Adipocyte (in vitro differentiated cells): ENCODE data around the gene BPIFA1.

ENCODE experiments used
- DNase-seq: peaks from one replicate; pipeline ENCODE4 v3.0.0-alpha.2; 2015; ENCODE audit warnings: low read depth
- H3K27me3 ChIP-seq: replicated peaks from 2 replicates; pipeline ENCODE4 v1.7.0; 2013; ENCODE audit warnings: mild to moderate bottlenecking, low read length, moderate library complexity; ENCODE audit not compliant: control insufficient read depth, insufficient read depth
- H3K36me3 ChIP-seq: 2 replicates; pipeline ENCODE4 v1.7.0; 2013; ENCODE audit warnings: low read length, mild to moderate bottlenecking, moderate library complexity; ENCODE audit not compliant: control insufficient read depth, insufficient read depth, severe bottlenecking
- H3K4me1 ChIP-seq: 2 replicates; pipeline ENCODE4 v1.7.0; 2013; ENCODE audit warnings: mild to moderate bottlenecking, low read length, moderate library complexity; ENCODE audit not compliant: control insufficient read depth, insufficient read depth
- H3K4me3 ChIP-seq: 2 replicates; pipeline ENCODE4 v1.7.0; 2013; ENCODE audit warnings: mild to moderate bottlenecking, low read length, moderate library complexity
- H3K9ac ChIP-seq: 2 replicates; pipeline ENCODE4 v1.7.0; 2013; ENCODE audit warnings: mild to moderate bottlenecking, low read length, moderate library complexity
- H3K9me3 ChIP-seq: 2 replicates; pipeline ENCODE4 v1.7.0; 2013; ENCODE audit warnings: mild to moderate bottlenecking, low read length, moderate library complexity; ENCODE audit not compliant: control insufficient read depth

Gene BPIFA1

GRCh38 chr20:33217052-33217451, 18.7 kb upstream of the BPIFA1 start, which contains the start of gene BPIFA3:
Gene BPIFA3 (plus strand): TSS chr20:33217352. CDS start chr20:33217537, 185 bp downstream.
- no peak within 1 kb of the TSS for H3K9ac ChIP-seq
- H3K36me3 ChIP-seq = no peaks in the 10 kb centered on the region

GRCh38 chr20:33224399-33224798, 11.4 kb upstream of the BPIFA1 start:
- no peaks in the 10 kb centered on the region for H3K36me3 ChIP-seq
- peaks cover 61% of the 10 kb centered on the region for H3K27me3 ChIP-seq
- H3K9ac ChIP-seq = no peak overlapping the region
- DNase-seq = no peak
- no peak overlapping the region for H3K4me3 ChIP-seq
- no peaks in the 10 kb centered on the region for H3K4me1 ChIP-seq
- no peaks in the 10 kb centered on the region for H3K9me3 ChIP-seq

More at GRCh38 chr20:33217052-33217451, 18.7 kb upstream of the BPIFA1 start, which contains the start of gene BPIFA3:
- DNase-seq = no peak
- no peaks in the 10 kb centered on the region for H3K4me1 ChIP-seq
- peaks cover 60% of the 10 kb centered on the region for H3K27me3 ChIP-seq
- no peaks in the 10 kb centered on the region for H3K9me3 ChIP-seq
- H3K4me3 ChIP-seq = no peak within 1 kb of the TSS

- Histone ChIP-seq H3K9ac (no peak overlapping the region), H3K4me3 (no peak overlapping the region), H3K4me1 (no peaks in the 10 kb centered on the region), H3K36me3 (no peaks in the 10 kb centered on the region), H3K27me3 (peaks cover 73% of the 10 kb centered on the region), H3K9me3 (no peaks in the 10 kb centered on the region)
- DNase-seq = no peak
These were observed 6.0 kb upstream of the BPIFA1 start for GRCh38 chr20:33229843-33230242.

- peaks cover 75% of the 10 kb centered on the region for H3K27me3 ChIP-seq
- no peaks in the 10 kb centered on the region for H3K4me1 ChIP-seq
- H3K36me3 ChIP-seq = no peaks in the 10 kb centered on the region
- H3K9ac ChIP-seq = no peak overlapping the region
- H3K4me3 ChIP-seq = no peak overlapping the region
- no peak for DNase-seq
- no peaks in the 10 kb centered on the region for H3K9me3 ChIP-seq
These were observed 4.6 kb upstream of the BPIFA1 start for GRCh38 chr20:33231237-33231636.

- H3K9ac ChIP-seq = no peak overlapping the region
- H3K36me3 ChIP-seq = no peaks in the 10 kb centered on the region
- no peak overlapping the region for H3K4me3 ChIP-seq
- H3K9me3 ChIP-seq = no peaks in the 10 kb centered on the region
- no peak for DNase-seq
- no peaks in the 10 kb centered on the region for H3K4me1 ChIP-seq
- peaks cover 75% of the 10 kb centered on the region for H3K27me3 ChIP-seq
These were observed 3.2 kb upstream of the BPIFA1 start for GRCh38 chr20:33232486-33233072.

- H3K36me3 ChIP-seq = no peaks in the 10 kb centered on the region
- no peak for DNase-seq
- no peak overlapping the region for H3K4me3 ChIP-seq
- H3K9me3 ChIP-seq = no peaks in the 10 kb centered on the region
- H3K9ac ChIP-seq = no peak overlapping the region
- H3K4me1 ChIP-seq = no peaks in the 10 kb centered on the region
- peaks cover 76% of the 10 kb centered on the region for H3K27me3 ChIP-seq
These were observed 2.5 kb upstream of the BPIFA1 start for GRCh38 chr20:33233129-33233774.

GRCh38 chr20:33234050-33234449, 1.7 kb upstream of the BPIFA1 start:
- H3K9me3 ChIP-seq = no peaks in the 10 kb centered on the region
- no peaks in the 10 kb centered on the region for H3K36me3 ChIP-seq
- peaks cover 74% of the 10 kb centered on the region for H3K27me3 ChIP-seq
- no peaks in the 10 kb centered on the region for H3K4me1 ChIP-seq
- H3K9ac ChIP-seq = no peak overlapping the region
- DNase-seq = no peak
- H3K4me3 ChIP-seq = no peak overlapping the region

- H3K27me3 ChIP-seq = peaks cover 79% of the 10 kb centered on the region
- H3K4me1 ChIP-seq = no peaks in the 10 kb centered on the region
- no peak overlapping the region for H3K4me3 ChIP-seq
- H3K9me3 ChIP-seq = no peaks in the 10 kb centered on the region
- H3K9ac ChIP-seq = no peak overlapping the region
- H3K36me3 ChIP-seq = no peaks in the 10 kb centered on the region
- no peak for DNase-seq
These were observed 555 bp downstream of the BPIFA1 start for GRCh38 chr20:33236351-33236750.

GRCh38 chr20:33237989-33238388, 2.2 kb downstream of the BPIFA1 start:
- no peak for DNase-seq
- H3K36me3 ChIP-seq = no peaks in the 10 kb centered on the region
- H3K27me3 ChIP-seq = peaks cover 72% of the 10 kb centered on the region
- H3K4me1 ChIP-seq = no peaks in the 10 kb centered on the region
- H3K4me3 ChIP-seq = no peak overlapping the region
- H3K9me3 ChIP-seq = no peaks in the 10 kb centered on the region
- no peak overlapping the region for H3K9ac ChIP-seq

GRCh38 chr20:33239418-33239817, 3.6 kb downstream of the BPIFA1 start:
- Histone ChIP-seq H3K4me1 (no peaks in the 10 kb centered on the region), H3K36me3 (no peaks in the 10 kb centered on the region), H3K4me3 (no peak overlapping the region), H3K9me3 (no peaks in the 10 kb centered on the region), H3K27me3 (peaks cover 72% of the 10 kb centered on the region), H3K9ac (no peak overlapping the region)
- DNase-seq = no peak

GRCh38 chr20:33239979-33240736, 4.4 kb downstream of the BPIFA1 start:
- no peaks in the 10 kb centered on the region for H3K4me1 ChIP-seq
- H3K9me3 ChIP-seq = no peaks in the 10 kb centered on the region
- DNase-seq = no peak
- H3K36me3 ChIP-seq = no peaks in the 10 kb centered on the region
- peaks cover 67% of the 10 kb centered on the region for H3K27me3 ChIP-seq
- no peak overlapping the region for H3K4me3 ChIP-seq
- no peak overlapping the region for H3K9ac ChIP-seq
